Stimulated activated CD8-positive, alpha-beta memory T cell treated with anti-CD3 and anti-CD28 coated beads, Interleukin-4, amount 100 ng/mL, for 48 hours (primary cell): Measurements from ENCODE around the gene KRTCAP2.
"Not testable (repeated sequence)": the region's sequence is repeated elsewhere in the genome, so short reads cannot be mapped to it uniquely, and the experiment has no call there.

Experiments used
- DNase-seq: peaks from one replicate; pipeline ENCODE4 v3.0.0-alpha.2; 2020

The KRTCAP2 gene

DNA sequence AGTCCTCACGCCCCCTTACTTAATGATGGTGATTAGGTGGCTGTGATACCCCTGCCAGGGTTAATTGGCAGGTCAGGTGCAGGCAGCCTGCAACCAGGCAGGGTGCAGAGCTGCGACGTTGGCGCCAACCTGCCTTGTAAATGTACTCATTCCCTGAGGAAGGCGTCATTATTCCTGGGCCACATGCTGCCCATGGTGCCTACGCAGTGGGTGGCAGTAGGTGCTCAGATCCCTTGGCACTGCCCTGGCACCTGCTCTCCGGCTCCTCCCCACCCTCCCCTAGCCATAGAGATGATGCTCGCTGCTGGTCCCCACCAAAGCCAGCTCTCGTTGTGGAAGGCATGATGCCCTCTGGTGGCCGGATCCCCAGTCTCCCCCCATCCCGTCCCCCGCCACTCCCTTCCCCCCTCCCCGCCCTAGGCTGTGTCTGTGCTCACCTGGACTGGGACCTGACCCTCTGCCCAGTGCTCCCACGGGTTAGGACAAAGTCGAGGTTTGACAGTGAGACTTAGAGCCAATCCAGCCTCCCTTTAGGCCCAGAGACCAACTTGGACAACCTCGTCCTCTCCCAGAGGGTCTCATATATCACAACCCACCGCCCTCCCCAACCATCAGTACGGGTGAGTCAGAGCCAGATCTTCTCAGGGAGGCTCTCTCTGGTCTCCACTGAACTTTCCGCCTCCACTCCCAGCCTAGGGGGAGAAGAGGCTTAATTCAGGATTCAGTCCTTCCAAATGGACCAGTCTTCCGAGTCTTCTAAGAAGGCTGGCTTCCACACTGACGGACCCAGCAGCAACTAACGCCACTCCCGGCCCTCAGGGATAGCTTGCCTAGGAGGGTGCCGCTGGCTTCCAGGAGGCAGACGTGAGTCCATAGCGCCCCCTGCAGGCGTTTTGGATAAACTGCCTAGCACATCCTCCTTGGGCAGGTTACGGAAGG is 5.7 kb downstream of the KRTCAP2 start:
- peak; percentile 95 for DNase-seq

DNA sequence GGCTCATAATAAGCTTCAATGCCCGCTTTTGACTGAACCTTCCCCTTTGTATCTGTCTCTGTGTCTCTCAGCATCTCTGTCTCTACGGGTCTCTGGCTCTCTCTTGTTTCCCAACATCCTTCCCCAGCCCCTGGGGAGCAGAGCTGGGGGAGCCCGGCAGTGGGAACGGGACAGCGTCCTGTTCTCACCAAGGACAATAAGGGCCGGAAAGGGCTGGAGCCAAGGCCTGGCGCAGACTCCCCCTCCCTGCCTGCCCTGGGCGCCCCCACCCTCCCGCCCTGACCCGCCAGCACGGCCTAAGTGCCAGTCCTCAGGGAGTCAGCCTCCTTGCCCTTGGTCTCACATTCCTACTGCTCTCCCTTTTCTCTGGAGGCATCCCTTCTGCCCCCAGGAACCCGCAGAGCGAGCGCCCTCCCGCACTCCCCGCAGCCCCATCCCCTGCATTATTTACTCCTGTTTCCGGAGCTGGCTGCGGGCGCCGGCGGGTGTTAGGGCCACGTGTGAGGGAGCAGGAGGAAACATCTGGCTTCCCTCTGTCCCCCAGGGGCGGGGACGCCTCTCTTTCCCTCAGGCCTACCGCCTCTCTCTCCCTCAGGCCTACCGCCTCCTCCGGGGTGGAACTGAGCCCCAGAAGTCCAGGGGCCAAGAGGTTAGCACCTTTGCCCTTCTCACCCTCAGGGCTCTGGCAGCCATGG is 6.5 kb downstream of the KRTCAP2 start:
- DNase-seq, result peak; percentile 20

DNA sequence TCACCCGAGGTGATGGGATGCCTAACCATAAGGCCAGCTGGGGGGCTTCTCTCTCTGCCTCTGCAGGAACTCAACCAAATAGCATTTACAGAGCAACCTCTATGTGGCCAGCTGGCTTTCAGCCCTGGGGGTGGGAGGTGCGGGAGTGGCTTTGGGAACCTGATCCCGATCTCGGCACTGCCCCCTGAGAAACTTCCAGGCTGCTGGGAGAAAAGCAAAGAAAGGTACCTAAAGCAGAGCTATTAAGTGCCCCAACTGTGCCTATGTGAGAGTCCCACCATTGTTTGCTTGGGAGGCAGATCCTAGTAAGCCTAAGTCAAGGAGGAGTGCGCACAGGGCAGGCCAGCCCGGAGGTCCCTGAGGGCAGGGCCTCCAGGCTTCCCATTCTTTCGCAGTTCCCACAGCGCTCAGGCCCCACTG is 7.0 kb downstream of the KRTCAP2 start:
- DNase-seq, result peak; percentile 21

DNA sequence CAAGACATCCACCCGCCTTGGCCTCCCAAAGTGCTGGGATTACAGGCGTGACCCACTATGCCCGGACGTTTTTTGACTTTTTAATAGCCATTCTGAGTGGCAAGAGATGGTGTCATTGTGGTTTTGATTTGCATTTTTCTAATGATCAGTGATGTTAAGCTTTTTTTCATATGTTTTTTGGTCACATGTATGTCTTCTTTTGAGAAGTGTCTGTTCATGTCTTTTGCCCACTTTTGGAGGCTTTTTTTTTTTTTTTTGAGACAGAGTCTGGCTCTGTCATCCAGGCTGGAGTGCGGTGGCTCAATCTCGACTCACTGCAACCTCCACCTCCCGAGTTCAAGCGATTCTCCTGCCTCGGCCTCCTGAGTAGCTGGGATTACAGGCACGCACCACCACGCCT is 8.5 kb downstream of the KRTCAP2 start:
- DNase-seq, result not testable (repeated sequence)

DNA sequence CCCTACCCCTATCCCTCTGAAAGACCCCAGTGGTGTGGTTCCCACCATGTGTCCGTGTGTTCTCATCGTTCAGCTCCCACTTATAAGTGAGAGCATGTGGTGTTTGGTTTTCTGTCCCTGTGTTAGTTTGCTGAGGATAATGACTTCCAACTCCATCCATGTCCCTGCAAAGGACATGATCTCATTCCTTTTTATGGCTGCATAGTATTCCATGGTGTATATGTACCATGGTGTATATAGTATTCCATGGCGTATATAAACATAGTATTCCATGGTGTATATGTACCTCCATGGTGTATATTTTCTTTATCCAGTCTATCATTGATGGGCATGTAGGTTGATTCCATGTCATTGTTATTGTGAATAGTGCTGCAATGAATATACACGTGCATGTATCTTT is 9.3 kb downstream of the KRTCAP2 start:
- not testable (repeated sequence) for DNase-seq

DNA sequence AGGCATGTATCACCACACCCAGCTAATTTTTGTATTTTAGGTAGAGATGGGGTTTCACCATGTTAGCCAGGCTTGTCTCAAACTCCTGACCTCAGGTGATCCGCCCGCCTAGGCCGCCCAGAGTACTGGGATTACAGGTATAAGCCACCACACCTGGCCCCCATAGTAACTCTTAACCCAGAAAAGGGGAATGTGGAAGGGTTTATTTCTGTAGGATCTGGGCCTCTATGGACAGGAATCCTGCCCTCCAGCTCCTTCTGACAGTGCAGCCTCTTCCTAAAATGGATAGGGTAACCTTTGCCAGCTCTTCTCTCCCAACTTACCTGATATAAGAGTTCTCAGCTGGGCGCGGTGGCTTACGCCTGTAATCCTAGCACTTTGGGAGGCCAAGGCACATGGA is 10.5 kb downstream of the KRTCAP2 start:
- not testable (repeated sequence) for DNase-seq

DNA sequence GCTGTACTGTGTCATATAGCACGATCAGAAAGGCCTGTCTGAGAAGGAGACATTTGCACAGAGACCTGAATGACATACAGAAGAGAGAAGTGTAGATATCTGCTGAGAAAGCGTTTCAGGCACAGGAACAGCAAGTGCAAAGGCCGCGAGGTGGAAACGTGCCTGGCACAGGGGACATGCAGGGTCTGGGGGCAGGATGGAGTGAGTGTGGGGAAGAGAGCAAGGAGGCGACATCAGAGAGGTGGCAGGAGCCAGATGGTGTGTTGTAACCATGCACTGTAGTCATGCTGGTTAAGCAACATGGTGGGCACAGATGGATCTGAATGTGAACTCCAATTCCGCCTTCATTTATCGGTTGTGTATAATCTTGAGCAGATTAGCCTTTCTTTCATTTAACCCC is 13.0 kb downstream of the KRTCAP2 start:
- DNase-seq, result no peak

DNA sequence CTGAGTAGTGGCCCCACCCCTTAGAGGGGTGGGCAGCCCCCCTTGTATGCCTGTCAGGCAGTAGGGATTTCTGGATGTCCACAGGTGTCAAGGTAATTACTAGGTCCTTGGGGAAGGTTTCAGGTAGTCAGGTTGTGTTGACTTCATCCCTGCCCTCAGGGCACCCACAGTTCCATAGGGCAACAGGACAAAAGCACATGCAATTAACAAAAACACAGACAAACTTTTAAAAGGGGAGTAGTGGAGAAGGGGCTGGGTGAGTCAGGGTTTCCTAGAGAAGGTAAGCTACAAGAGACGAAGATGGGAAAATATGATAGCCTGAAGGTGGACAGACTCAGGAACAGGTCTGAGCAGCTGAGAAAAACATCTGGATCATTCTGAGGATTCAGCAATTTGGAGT is 14.1 kb downstream of the KRTCAP2 start:
- DNase-seq, result no peak

- not testable (repeated sequence) for DNase-seq
Measured at GRCh38 chr1:155155996-155156643, 17.0 kb downstream of the KRTCAP2 start.

- DNase-seq, result no peak
Measured at GRCh38 chr1:155145491-155145890, 27.6 kb downstream of the KRTCAP2 start.

DNA sequence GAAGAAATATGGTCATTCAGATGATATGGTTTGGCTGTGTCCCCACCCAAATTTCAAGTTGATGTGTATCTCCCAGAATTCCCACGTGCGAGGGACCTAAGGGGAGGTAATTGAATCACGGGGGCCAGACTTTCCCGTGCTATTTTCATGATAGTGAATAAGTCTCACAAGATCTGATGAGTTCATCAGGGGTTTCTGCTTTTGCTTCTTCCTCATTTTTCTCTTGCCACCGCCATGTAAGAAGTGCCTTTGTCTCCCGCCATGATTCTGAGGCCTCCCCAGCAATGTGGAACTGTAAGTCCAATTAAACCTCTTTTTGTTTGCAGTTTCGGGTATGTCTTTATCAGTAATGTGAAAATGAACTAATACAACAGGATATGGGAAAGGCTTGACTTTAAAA is 31.4 kb downstream of the KRTCAP2 start:
- no peak for DNase-seq

- no peak for DNase-seq
Measured at GRCh38 chr1:155140630-155140953, 32.5 kb downstream of the KRTCAP2 start.

GRCh38 chr1:155139895-155140629 is 33.0 kb downstream of the KRTCAP2 start, which contains the start of gene DPM3:
Gene DPM3 (minus strand): TSS chr1:155140531. CDS start chr1:155140240, 291 bp downstream.
- peak; percentile 94 for DNase-seq

- no peak for DNase-seq
Measured at GRCh38 chr1:155137154-155137949, 35.8 kb downstream of the KRTCAP2 start.

GRCh38 chr1:155136748-155137147 is 36.4 kb downstream of the KRTCAP2 start:
- no peak for DNase-seq

GRCh38 chr1:155135415-155136028 is 37.6 kb downstream of the KRTCAP2 start, which contains the start of gene SLC50A1:
Gene SLC50A1 (plus strand): TSS chr1:155135852. CDS start chr1:155135912, 60 bp downstream.
- peak; percentile 96 for DNase-seq

GRCh38 chr1:155134880-155135414 is 38.2 kb downstream of the KRTCAP2 start:
- DNase-seq, result peak; percentile 85

DNA sequence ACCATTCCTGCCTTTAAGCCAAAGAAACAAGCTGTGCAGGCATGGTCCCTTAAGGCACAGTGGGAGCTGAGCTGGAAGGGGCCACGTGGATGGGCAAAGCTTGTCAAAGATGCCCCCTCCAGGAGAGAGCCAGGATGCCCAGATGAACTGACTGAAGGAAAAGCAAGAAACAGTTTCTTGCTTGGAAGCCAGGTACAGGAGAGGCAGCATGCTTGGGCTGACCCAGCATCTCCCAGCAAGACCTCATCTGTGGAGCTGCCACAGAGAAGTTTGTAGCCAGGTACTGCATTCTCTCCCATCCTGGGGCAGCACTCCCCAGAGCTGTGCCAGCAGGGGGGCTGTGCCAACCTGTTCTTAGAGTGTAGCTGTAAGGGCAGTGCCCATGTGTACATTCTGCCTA is 38.8 kb downstream of the KRTCAP2 start:
- no peak for DNase-seq

- DNase-seq, result no peak
Measured at GRCh38 chr1:155133799-155134281, 39.3 kb downstream of the KRTCAP2 start.

- DNase-seq, result no peak
Measured at GRCh38 chr1:155131856-155132255, 41.2 kb downstream of the KRTCAP2 start.

DNA sequence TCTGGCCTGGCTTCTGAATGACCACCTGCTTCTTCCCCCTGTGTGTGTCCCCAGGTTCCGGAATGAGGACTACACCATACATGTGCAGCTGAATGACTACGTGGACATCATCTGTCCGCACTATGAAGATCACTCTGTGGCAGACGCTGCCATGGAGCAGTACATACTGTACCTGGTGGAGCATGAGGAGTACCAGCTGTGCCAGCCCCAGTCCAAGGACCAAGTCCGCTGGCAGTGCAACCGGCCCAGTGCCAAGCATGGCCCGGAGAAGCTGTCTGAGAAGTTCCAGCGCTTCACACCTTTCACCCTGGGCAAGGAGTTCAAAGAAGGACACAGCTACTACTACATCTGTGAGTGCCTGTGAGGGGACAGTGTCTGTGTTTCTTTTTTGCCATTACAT is 41.8 kb downstream of the KRTCAP2 start:
- no peak for DNase-seq
